HG03045 (cell line): Measurements from ENCODE around the gene CLDN24.

Experiments
- ATAC-seq: cut with Tn5 transposase; IDR thresholded peaks from one replicate; pipeline ENCODE4 v1.9.1; 2021; ENCODE audit warnings: mild to moderate bottlenecking, moderate library complexity; ENCODE audit not compliant: unreplicated experiment

The CLDN24 gene

DNA sequence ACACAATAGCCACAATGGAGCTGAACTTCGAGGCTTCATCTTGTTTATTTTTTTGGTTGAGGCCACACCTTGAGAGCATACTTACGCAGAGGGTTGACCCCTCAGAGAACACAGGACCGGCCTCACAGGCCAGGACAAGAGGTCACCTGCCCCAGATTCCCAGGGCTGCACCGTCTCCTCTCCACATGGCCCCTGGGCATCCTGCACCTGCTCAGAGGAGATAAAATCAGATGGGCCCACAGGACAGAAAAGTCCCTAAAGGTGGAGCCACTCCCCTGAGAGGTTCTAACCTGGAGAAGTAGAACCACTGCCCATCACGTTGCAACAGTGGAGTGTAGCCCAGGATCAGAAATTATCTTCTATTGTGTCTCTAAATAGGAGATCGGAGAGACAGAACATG, 1.1 kb upstream of the CLDN24 start:
- ATAC-seq = no peak

DNA sequence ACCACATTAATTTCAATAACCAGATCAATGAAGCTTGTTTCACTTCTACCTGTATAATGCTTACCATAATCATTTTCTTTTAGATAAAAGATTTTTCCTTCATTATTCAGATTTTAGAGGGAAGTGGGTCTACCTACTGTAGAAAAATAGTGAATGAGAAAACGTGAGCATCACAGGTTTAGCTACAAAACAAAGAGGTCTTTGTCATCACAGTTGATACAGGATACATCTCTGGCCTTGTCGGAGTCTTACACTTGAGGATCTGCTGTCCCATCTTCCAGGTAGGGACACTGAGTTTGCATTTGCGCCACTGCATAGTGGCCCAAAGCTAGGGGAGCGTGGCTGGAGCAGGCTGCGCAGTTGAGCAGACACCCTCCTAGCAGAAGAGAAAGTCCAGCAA, 710 bp downstream of the CLDN24 start:
- no peak for ATAC-seq

DNA sequence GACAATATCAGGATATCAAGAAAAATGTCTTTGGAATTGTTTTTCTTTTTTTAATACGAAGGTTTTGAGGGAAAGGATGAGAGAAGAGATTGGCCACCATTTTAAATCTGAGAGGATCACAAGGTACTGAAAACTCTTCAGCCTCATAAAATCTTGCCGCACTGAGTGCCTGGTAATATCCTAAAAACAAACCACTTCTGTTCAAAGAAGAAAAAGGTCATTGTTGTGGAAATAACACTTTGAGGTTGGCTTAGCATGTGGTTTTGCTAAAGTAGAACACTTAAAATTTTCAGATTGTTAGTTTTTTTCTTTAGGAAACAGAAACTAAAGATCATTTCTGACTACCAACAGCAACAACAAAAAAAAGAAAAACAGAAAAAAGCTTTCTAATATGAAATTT, 1.1 kb downstream of the CLDN24 start:
- no peak for ATAC-seq

GRCh38 chr4:183320211-183321059, 1.8 kb downstream of the CLDN24 start, which contains the start of gene CLDN22:
TSS of gene CLDN22 (minus strand) at chr4:183320276. CDS start at chr4:183320218, 58 bp downstream.
- ATAC-seq = no peak

DNA sequence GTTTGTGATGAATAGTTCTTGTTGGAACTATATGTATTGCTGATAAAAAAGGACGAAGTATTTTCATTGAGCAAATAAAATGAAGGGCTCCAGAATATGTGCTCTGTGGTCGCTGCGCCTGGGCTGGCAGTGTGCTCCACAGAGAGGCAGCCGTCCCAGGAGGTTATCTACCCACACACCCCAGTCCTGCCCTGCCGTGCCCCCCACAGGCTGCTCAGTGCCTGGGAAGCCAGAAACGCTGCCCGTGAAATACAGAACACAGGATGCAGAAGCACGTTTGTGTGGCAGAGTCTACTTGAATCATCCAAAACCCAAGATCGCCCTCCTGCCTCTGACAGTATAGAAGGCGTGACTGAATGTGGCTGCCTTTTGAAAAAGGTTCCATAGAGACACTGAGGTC, 3.6 kb downstream of the CLDN24 start:
- ATAC-seq = no peak

DNA sequence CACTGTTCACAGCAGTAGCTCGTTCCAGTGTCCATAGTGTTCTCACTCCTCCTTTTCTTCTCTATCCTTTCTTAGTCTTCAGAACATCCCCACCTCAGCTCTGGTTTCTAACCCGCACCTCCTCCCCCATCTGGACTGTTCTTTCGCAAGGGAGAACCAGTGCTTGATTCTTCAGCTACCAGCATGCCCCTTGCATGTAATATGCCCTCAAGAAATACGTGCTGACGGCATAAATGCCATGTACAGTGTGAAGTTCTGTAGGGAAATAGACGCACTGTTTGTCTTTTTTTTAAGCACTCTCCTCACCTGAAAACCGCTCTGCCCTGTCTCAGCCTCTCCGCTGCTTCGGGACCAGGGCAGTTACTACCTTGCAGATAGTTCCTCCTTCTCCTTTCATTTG, 7.4 kb downstream of the CLDN24 start:
- ATAC-seq = no peak

GRCh38 chr4:183314336-183314735, 7.9 kb downstream of the CLDN24 start:
- no peak for ATAC-seq

DNA sequence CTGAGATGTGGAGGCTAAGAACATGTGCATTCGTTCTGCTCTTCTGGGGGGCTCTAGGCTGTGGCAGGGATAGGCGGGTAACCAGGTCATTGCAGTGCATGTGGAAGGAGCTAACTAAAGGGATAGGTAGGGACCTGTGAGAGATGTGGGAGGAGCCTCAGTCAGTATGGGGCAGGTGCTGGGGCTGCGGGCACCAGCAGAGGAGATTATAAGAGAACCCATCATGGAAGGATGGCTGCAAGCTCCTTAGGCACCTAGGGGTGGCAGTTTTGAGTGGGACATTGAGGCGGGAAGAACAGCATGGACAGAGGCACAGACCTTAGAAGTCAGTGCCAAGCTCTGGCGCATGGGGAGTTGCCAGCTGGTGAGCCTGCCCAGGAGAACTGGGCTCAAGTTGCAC, 9.4 kb downstream of the CLDN24 start:
- ATAC-seq = no peak

- ATAC-seq = no peak
Measured at GRCh38 chr4:183306811-183307210, 15.4 kb downstream of the CLDN24 start.

- ATAC-seq = no peak
Measured at GRCh38 chr4:183304538-183304937, 17.7 kb downstream of the CLDN24 start.

DNA sequence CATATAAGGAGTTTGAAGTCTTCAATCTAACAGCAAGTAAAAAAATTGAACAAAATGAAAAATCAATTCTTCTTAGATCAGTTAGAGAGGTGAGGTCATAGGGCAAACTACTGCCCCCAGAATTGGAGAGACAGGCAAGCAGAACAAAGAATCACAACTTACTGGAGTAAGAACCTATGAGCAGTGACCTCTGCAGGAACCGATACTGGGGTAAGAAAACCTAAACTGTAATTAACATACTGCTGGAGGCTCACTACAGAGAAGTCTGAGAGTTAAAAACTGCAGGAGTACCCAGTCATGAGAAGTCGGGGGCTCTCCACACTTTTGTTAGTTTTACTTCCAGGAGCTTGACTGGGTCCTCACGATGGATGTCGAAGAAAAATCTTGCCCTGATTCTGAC, 18.2 kb downstream of the CLDN24 start:
- no peak for ATAC-seq

DNA sequence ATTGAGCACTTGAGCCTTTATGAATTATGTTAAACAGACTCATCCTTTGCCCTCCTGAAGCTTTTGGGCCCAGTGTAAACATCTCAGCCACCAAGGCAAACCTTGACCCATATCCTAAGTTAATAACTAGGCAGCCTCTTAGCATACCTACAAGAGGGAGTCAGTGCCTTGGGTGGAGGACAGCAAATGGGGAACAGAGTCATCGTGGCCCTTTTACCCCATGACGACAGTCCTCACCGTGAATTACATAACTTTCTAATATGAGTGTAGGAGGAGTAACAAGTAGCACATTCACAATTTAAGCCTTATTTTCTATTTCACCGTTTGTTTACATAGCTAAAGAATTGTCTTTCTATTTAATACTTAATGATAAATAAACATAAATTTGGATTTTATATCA, 18.9 kb downstream of the CLDN24 start:
- no peak for ATAC-seq

- no peak for ATAC-seq
Measured at GRCh38 chr4:183300655-183301054, 21.6 kb downstream of the CLDN24 start.

- ATAC-seq = no peak
Measured at GRCh38 chr4:183300070-183300469, 22.2 kb downstream of the CLDN24 start.

- ATAC-seq = no peak
Measured at GRCh38 chr4:183299464-183299863, 22.8 kb downstream of the CLDN24 start.

- ATAC-seq = peak; percentile 55
Measured at GRCh38 chr4:183297675-183298074, 24.6 kb downstream of the CLDN24 start.

DNA sequence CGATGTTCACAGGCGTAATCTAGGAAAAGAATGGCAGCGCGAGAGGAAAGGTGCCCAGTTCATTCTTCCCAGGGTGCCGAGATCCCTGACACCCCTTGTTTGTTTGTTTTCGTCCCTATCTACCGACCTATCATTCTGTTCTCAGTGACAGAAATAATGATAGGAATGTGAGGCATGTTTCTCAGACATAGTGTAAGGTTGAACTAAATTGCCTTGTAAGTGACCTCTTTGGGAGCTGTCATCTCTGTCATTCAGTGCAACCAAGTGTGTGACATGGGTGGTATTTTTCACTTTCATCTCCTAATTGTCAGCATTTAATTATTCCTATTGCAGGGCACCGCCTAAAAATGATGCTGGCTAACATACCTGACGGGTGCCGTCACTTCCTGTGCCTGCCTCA, 26.5 kb downstream of the CLDN24 start:
- no peak for ATAC-seq

GRCh38 chr4:183291070-183291469, 31.2 kb downstream of the CLDN24 start:
- no peak for ATAC-seq

DNA sequence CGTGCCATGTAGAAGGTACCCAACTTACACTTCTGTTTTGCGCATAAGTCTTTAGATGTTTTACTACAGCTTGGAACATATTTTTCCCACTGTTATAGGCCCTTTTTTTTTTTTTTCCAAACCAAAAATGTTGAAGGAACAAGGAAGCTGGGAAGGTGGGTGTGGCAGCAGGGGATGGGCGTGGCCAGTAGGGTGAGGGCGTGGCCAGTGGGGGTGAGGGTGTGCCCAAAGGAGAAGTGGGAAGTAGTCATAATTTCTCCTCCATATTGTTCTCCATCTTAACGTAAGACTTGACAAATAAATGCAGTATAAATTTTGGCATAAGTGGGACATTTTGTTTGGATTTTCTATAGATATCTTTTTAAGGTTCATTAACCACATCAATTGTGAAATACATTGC, 32.5 kb downstream of the CLDN24 start:
- no peak for ATAC-seq

DNA sequence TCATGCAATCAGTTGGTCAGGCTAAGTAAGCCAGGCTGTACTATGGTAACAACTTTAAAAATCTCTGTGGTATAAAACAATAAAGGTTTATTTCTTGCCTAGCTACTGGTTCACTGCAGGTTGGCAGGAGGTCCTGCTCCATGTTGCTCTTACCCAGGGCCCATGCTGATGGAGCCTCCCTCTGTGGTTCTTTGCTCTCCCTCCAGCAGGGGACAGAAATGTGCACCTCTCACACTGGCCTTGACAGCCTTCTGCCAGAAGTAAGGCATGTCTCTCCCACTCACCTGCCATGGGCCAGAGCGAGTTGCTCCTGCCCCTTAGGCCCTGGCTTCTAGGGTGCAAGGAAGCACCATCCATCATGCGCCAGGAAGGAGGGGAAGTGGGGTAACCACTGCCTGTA, 33.3 kb downstream of the CLDN24 start:
- ATAC-seq = no peak

GRCh38 chr4:183287677-183288076, 34.5 kb downstream of the CLDN24 start:
- ATAC-seq = no peak

- ATAC-seq = peak; percentile 44
Measured at GRCh38 chr4:183287309-183287659, 34.9 kb downstream of the CLDN24 start.
